Spinal cord (tissue), 10 donors: ENCODE data around the gene LMLN. TPM values are rescaled to one million over a fixed set of nuclear protein-coding genes. Genes with fewer than 3 reads are reported as not detected.
"Not testable (repeated sequence)": the region's sequence is repeated elsewhere in the genome, so short reads cannot be mapped to it uniquely, and the experiment has no call there.

Experiments used
- DNase-seq, 6 donors: peaks; one replicate each; pipeline versions ENCODE4 v3.0.0 to v3.0.0-alpha.2; 2013 to 2015; ENCODE audit warnings: low spot score in 6 of 6, low read depth in 4 of 6
- H3K27ac ChIP-seq: one replicate; pipeline ENCODE4 v1.5.1; 2013; ENCODE audit warnings: low read depth, low read length, control low read depth
- H3K27me3 ChIP-seq: one replicate; pipeline ENCODE4 v1.6.1; 2013; ENCODE audit warnings: low read length; ENCODE audit not compliant: control insufficient read depth, insufficient read depth
- H3K36me3 ChIP-seq: one replicate; pipeline ENCODE4 v1.6.1; 2013; ENCODE audit warnings: low read length; ENCODE audit not compliant: control insufficient read depth, insufficient read depth
- H3K4me1 ChIP-seq: one replicate; pipeline ENCODE4 v1.6.1; 2013; ENCODE audit warnings: low read length; ENCODE audit not compliant: control insufficient read depth, insufficient read depth
- H3K4me3 ChIP-seq: one replicate; pipeline ENCODE4 v1.5.1; 2013; ENCODE audit warnings: low read depth, low read length, control low read depth
- H3K9me3 ChIP-seq: one replicate; pipeline ENCODE4 v1.6.1; 2013; ENCODE audit warnings: low read length; ENCODE audit not compliant: control insufficient read depth, insufficient read depth
- WGBS: methylation state at CpG from one replicate; pipeline ENCODE4 v1.1.5; 2013; ENCODE audit warnings: missing lambda C conversion rate; ENCODE audit not compliant: insufficient coverage; 5-methylcytosine and 5-hydroxymethylcytosine counted together
- polyA plus RNA-seq, 2 donors: library from polyadenylated mRNA; unstranded; fragments of 120-200 nt; gene quantifications; one replicate each; pipeline ENCODE4 v1.2.1, GENCODE V29; 2013; ENCODE audit not compliant: insufficient read length in 2 of 2
- total RNA-seq, 2 donors: library from RNA; depleted of rRNA in 1 of 2; stranded (reverse); fragments of 120-200 nt in 1 of 2; fragments of >200 nt in 1 of 2; gene quantifications; one replicate each; pipeline versions ENCODE4 v1.2.3 to v1.2.4, GENCODE V29; 2013 to 2014
- donor health status: healthy.

Gene LMLN
- total and polyA plus RNA-seq, 4 donors: 8.5 to 16.3 (median 9.8) TPM

GRCh38 chr3:197956626-197956988 is 3.4 kb upstream of the LMLN start:
- H3K27me3 ChIP-seq: no peaks in the 10 kb centered on the region
- H3K4me1 ChIP-seq: peaks cover 27% of the 10 kb centered on the region
- DNase-seq: no peak
- H3K36me3 ChIP-seq: peaks cover 46% of the 10 kb centered on the region
- WGBS: no CpG with 5 or more reads among the region's 2 CpGs
- no peak overlapping the region for H3K4me3 ChIP-seq
- H3K27ac ChIP-seq: no peak overlapping the region
- no peaks in the 10 kb centered on the region for H3K9me3 ChIP-seq

GRCh38 chr3:197957790-197958133 is 2.3 kb upstream of the LMLN start:
- H3K36me3 ChIP-seq: peaks cover 35% of the 10 kb centered on the region
- H3K4me3 ChIP-seq: no peak overlapping the region

GRCh38 chr3:197958346-197958745 is 1.7 kb upstream of the LMLN start:
- H3K27ac ChIP-seq: no peak overlapping the region
- H3K36me3 ChIP-seq: peaks cover 29% of the 10 kb centered on the region
- WGBS: 100% methylated on average over 4 of the region's 4 CpGs

More at GRCh38 chr3:197957790-197958133, 2.3 kb upstream of the LMLN start:
- H3K27me3 ChIP-seq: no peaks in the 10 kb centered on the region
- H3K27ac ChIP-seq: peak overlapping the region; percentile 10
- no peak for DNase-seq
- peaks cover 24% of the 10 kb centered on the region for H3K4me1 ChIP-seq
- no peaks in the 10 kb centered on the region for H3K9me3 ChIP-seq
- WGBS: 92% methylated on average over 5 of the region's 5 CpGs

GRCh38 chr3:197958848-197959247 is 1.2 kb upstream of the LMLN start:
- peaks cover 17% of the 10 kb centered on the region for H3K4me1 ChIP-seq
- peaks cover 27% of the 10 kb centered on the region for H3K36me3 ChIP-seq
- WGBS: 87% methylated on average over 9 of the region's 19 CpGs
- not testable (repeated sequence) for H3K9me3 ChIP-seq, H3K27me3 ChIP-seq, DNase-seq, H3K4me3 ChIP-seq, H3K27ac ChIP-seq

More at GRCh38 chr3:197958346-197958745, 1.7 kb upstream of the LMLN start:
- Histone ChIP-seq H3K4me3 (no peak overlapping the region), H3K27me3 (no peaks in the 10 kb centered on the region), H3K4me1 (peaks cover 18% of the 10 kb centered on the region), H3K9me3 (no peaks in the 10 kb centered on the region)
- DNase-seq: no peak

- no peaks in the 10 kb centered on the region for H3K27me3 ChIP-seq
- no peak for DNase-seq
- H3K9me3 ChIP-seq: no peaks in the 10 kb centered on the region
- peak overlapping the region; percentile 74 for H3K27ac ChIP-seq
- H3K4me3 ChIP-seq: peak overlapping the region; percentile 88
- H3K36me3 ChIP-seq: peaks cover 20% of the 10 kb centered on the region
- peaks cover 17% of the 10 kb centered on the region for H3K4me1 ChIP-seq
- WGBS: 69% methylated on average over 4 of the region's 6 CpGs
Observed at GRCh38 chr3:197959500-197959890, 522 bp upstream of the LMLN start.

GRCh38 chr3:197960694-197961581 is 921 bp downstream of the LMLN start:
- Histone ChIP-seq H3K27me3 (no peaks in the 10 kb centered on the region), H3K36me3 (peaks cover 11% of the 10 kb centered on the region), H3K4me1 (peaks cover 17% of the 10 kb centered on the region), H3K4me3 (peak overlapping the region; percentile 88), H3K27ac (peak overlapping the region; percentile 74), H3K9me3 (no peaks in the 10 kb centered on the region)
- under 1% methylated on average over 16 of the region's 23 CpGs for WGBS
- DNase-seq: peak in 1 of 6 donors; percentile 17

- Histone ChIP-seq H3K4me1 (peaks cover 17% of the 10 kb centered on the region), H3K4me3 (no peak overlapping the region), H3K27ac (no peak overlapping the region), H3K36me3 (peaks cover 5% of the 10 kb centered on the region), H3K9me3 (no peaks in the 10 kb centered on the region), H3K27me3 (no peaks in the 10 kb centered on the region)
- no CpG with 5 or more reads among the region's 9 CpGs for WGBS
- DNase-seq: no peak
Observed at GRCh38 chr3:197961582-197961945, 1.5 kb downstream of the LMLN start.

GRCh38 chr3:197963019-197963637 is 3.1 kb downstream of the LMLN start:
- Histone ChIP-seq H3K27me3 (no peaks in the 10 kb centered on the region), H3K27ac (no peak overlapping the region), H3K4me3 (no peak overlapping the region), H3K9me3 (no peaks in the 10 kb centered on the region), H3K36me3 (no peaks in the 10 kb centered on the region), H3K4me1 (peaks cover 13% of the 10 kb centered on the region)
- no peak for DNase-seq
- 92% methylated on average over 5 of the region's 5 CpGs for WGBS

- H3K36me3 ChIP-seq, H3K9me3 ChIP-seq, H3K4me1 ChIP-seq, DNase-seq, H3K4me3 ChIP-seq, H3K27ac ChIP-seq, H3K27me3 ChIP-seq: not testable (repeated sequence)
- WGBS: 97% methylated on average over 4 of the region's 8 CpGs
Observed at GRCh38 chr3:197967337-197967989, 7.4 kb downstream of the LMLN start.
